Activated B cell treated with CpG ODN at 0.5 μM for 24 hours (primary cell): ENCODE results near the gene IL33. TPM values are rescaled to one million over a fixed set of nuclear protein-coding genes. Genes with fewer than 3 reads are reported as not detected.

Source experiments
- ATAC-seq: fragments of 200-7000 bp; cut with Tn5 transposase; one replicate; pipeline ENCODE4 v1.10.0; 2021; ENCODE audit warnings: low read depth, mild to moderate bottlenecking, moderate library complexity
- CTCF ChIA-PET: fragments of 350-600 bp; sonication (Branson Sonifier 250); formaldehyde crosslinking; loops from one replicate; lab custom pipeline; 2021; ENCODE audit warnings: antibody characterized with exemption; lab: Charles Lee
- POLR2A ChIA-PET: fragments of 350-600 bp; sonication (Branson Sonifier 250); formaldehyde crosslinking; loops from one replicate; lab custom pipeline; 2021; ENCODE audit warnings: antibody characterized with exemption; lab: Charles Lee
- DNase-seq: peaks from one replicate; pipeline ENCODE4 v3.0.0; 2022
- H3K27ac Mint-ChIP-seq: one replicate; pipeline ENCODE4 v1.8.0; 2020; ENCODE audit warnings: mixed read lengths
- H3K27me3 Mint-ChIP-seq: one replicate; pipeline ENCODE4 v1.8.0; 2021; ENCODE audit warnings: mixed read lengths
- H3K36me3 Mint-ChIP-seq: one replicate; pipeline ENCODE4 v1.8.0; 2021; ENCODE audit warnings: low read depth, mixed read lengths
- H3K4me1 Mint-ChIP-seq: one replicate; pipeline ENCODE4 v1.8.0; 2021; ENCODE audit warnings: mixed read lengths
- H3K4me3 Mint-ChIP-seq: one replicate; pipeline ENCODE4 v1.8.0; 2020; ENCODE audit warnings: mild to moderate bottlenecking, mixed read lengths
- H3K9me3 Mint-ChIP-seq: one replicate; pipeline ENCODE4 v1.8.0; 2020; ENCODE audit warnings: mixed read lengths
- CTCF ChIP-seq: fragments of 200-600 bp; IDR thresholded peaks from one replicate; pipeline ENCODE4 v1.8.0; 2022; ENCODE audit warnings: antibody characterized with exemption, mild to moderate bottlenecking
- intact Hi-C: fragments of 100-400 bp; cut with micrococcal nuclease; formaldehyde crosslinking; loops from one replicate; pipeline ENCODE4 v1.15.1; 2024
- total RNA-seq: library from RNA; stranded (reverse); gene quantifications from 2 replicates; pipeline ENCODE4 v1.2.3, GENCODE V29; 2022

IL33 gene
- total RNA-seq, 1 donor from 2014 or later, result not detected

GRCh38 chr9:6194934-6195333, 20.7 kb upstream of the IL33 start:
- ChIA-PET POLR2A (no interaction called here), CTCF (no interaction called here)
- Mint-ChIP-seq H3K36me3 (no peaks in the 10 kb centered on the region), H3K9me3 (no peaks in the 10 kb centered on the region), H3K27me3 (peaks cover 16% of the 10 kb centered on the region), H3K4me3 (no peak overlapping the region), H3K27ac (no peak overlapping the region), H3K4me1 (no peaks in the 10 kb centered on the region)
- no peak for DNase-seq
- ATAC-seq, result no peak
- no peak for TF ChIP-seq CTCF
- intact Hi-C loops, result loop anchor here (5.0 kb wide), 1 partner anchor 372 kb away; no protein-coding TSS in a partner anchor

GRCh38 chr9:6195714-6196360, 19.8 kb upstream of the IL33 start:
- ChIA-PET POLR2A (no interaction called here), CTCF (no interaction called here)
- no peaks in the 10 kb centered on the region for H3K4me1 Mint-ChIP-seq
- intact Hi-C loops, result loop anchor here (5.0 kb wide), 1 partner anchor 371 kb away; no protein-coding TSS in a partner anchor
- H3K36me3 Mint-ChIP-seq, result no peaks in the 10 kb centered on the region
- no peak overlapping the region for H3K4me3 Mint-ChIP-seq
- no peak overlapping the region for H3K27ac Mint-ChIP-seq
- no peaks in the 10 kb centered on the region for H3K9me3 Mint-ChIP-seq
- ATAC-seq (no peak), DNase-seq (no peak)
- no peak for TF ChIP-seq CTCF
- H3K27me3 Mint-ChIP-seq, result peaks cover 22% of the 10 kb centered on the region

GRCh38 chr9:6197330-6197729, 18.3 kb upstream of the IL33 start:
- Mint-ChIP-seq H3K4me3 (no peak overlapping the region), H3K9me3 (no peaks in the 10 kb centered on the region), H3K4me1 (no peaks in the 10 kb centered on the region), H3K27ac (no peak overlapping the region), H3K36me3 (no peaks in the 10 kb centered on the region), H3K27me3 (peaks cover 25% of the 10 kb centered on the region)
- DNase-seq, result no peak
- intact Hi-C loops, result loop anchor here (5.0 kb wide), 1 partner anchor 370 kb away; no protein-coding TSS in a partner anchor
- ChIA-PET POLR2A (no interaction called here), CTCF (no interaction called here)
- no peak for ATAC-seq
- no peak for TF ChIP-seq CTCF

- no peak for TF ChIP-seq CTCF
- intact Hi-C loops, result loop anchor here (5.0 kb wide), 1 partner anchor 369 kb away; no protein-coding TSS in a partner anchor
- H3K27ac Mint-ChIP-seq, result no peak overlapping the region
- DNase-seq (no peak), ATAC-seq (no peak)
- peaks cover 26% of the 10 kb centered on the region for H3K27me3 Mint-ChIP-seq
- no peaks in the 10 kb centered on the region for H3K9me3 Mint-ChIP-seq
- no peak overlapping the region for H3K4me3 Mint-ChIP-seq
- H3K4me1 Mint-ChIP-seq, result no peaks in the 10 kb centered on the region
- H3K36me3 Mint-ChIP-seq, result no peaks in the 10 kb centered on the region
- POLR2A ChIA-PET, result no interaction called here
- CTCF ChIA-PET, result no interaction called here
Measured at GRCh38 chr9:6198251-6198650, 17.4 kb upstream of the IL33 start.

- TF ChIP-seq CTCF, result no peak
- intact Hi-C loops, result loop anchor here (5.0 kb wide), 1 partner anchor 368 kb away; no protein-coding TSS in a partner anchor
- H3K4me3 Mint-ChIP-seq, result no peak overlapping the region
- DNase-seq (no peak), ATAC-seq (no peak)
- CTCF ChIA-PET, result no interaction called here
- POLR2A ChIA-PET, result no interaction called here
- peaks cover 27% of the 10 kb centered on the region for H3K27me3 Mint-ChIP-seq
- no peak overlapping the region for H3K27ac Mint-ChIP-seq
- H3K36me3 Mint-ChIP-seq, result no peaks in the 10 kb centered on the region
- H3K4me1 Mint-ChIP-seq, result no peaks in the 10 kb centered on the region
- no peaks in the 10 kb centered on the region for H3K9me3 Mint-ChIP-seq
Measured at GRCh38 chr9:6199596-6199995, 16.0 kb upstream of the IL33 start.
